Measurements from ENCODE around the gene SUGCT. TPM values are rescaled to one million over a fixed set of nuclear protein-coding genes. Genes with fewer than 3 reads are reported as not detected.
"Not testable (repeated sequence)": the region's sequence is repeated elsewhere in the genome, so short reads cannot be mapped to it uniquely, and the experiment has no call there.

The SUGCT gene
- total and polyA plus RNA-seq, 3 experiments from 2014 or later = 1.1 to 1.4 (median 1.3) TPM

DNA sequence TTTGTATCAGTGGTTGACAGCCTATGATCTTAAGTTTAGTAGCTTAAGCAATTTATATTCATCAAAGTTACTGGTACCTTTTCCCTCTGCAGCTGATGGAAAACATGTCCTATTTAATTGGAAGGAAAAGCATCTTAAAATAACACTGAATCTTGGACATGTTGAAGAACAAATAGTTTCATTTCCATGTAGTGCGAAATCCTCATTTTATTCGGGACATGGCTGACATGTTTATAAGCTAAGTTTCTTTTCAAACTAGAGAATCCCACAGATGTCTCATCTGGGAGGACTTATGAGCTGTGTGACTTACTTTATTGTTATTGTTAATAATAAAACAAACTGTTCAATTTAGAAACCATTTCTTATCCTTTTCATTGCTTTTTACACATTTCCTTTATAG lies 461.0 kb downstream of the SUGCT start:
- Mint-ChIP-seq H3K9me3 (peaks cover 5 to 27% (median 25%) of the 10 kb centered on the region in 5 donors), H3K27ac (no peak overlapping the region), H3K36me3 (no peaks in the 10 kb centered on the region), H3K4me1 (peaks cover 0 to 4% (median 0%) of the 10 kb centered on the region in 3 donors), H3K27me3 (no peaks in the 10 kb centered on the region), H3K4me3 (no peak overlapping the region)
- no peak overlapping the region for H3K27ac ChIP-seq (ENCODE audit: low read depth, low read length)
- no peak for DNase-seq
- no peaks in the 10 kb centered on the region for H3K36me3 ChIP-seq (ENCODE audit: insufficient read depth, low read length)
- H3K4me3 ChIP-seq (ENCODE audit: low read length) = no peak overlapping the region
- H3K27me3 ChIP-seq (ENCODE audit: insufficient read depth, low read length, poor library complexity, severe bottlenecking) = no peaks in the 10 kb centered on the region
- H3K9me3 ChIP-seq (ENCODE audit: low read length) = no peaks in the 10 kb centered on the region
- H3K4me1 ChIP-seq (ENCODE audit: insufficient read depth, low read length) = no peaks in the 10 kb centered on the region
- POLR2A ChIA-PET = no interaction called here
- CTCF ChIA-PET = no interaction called here

DNA sequence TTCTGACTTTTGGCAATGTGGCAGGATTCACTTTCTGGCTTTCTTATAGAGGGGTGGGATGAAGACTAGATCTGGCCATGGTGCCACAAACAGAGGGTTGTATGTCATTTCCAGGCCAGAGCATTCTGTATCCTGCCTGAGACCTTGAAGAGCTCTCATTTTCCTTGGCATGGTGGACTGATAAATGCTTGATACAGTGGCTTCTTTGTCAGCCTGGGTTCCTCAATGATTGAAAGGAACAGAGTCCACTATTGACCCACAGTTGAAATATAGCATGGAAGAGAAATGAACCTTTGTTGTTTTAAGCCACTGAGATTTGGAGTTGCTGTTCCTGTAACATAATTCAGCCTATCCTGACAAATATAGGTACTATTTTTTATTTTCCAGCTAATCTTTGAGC lies 462.7 kb downstream of the SUGCT start:
- Mint-ChIP-seq H3K27me3 (no peaks in the 10 kb centered on the region), H3K4me1 (peaks cover 0 to 4% (median 0%) of the 10 kb centered on the region in 3 donors), H3K27ac (no peak overlapping the region), H3K9me3 (peaks cover 12 to 34% (median 25%) of the 10 kb centered on the region in 5 donors), H3K4me3 (no peak overlapping the region), H3K36me3 (no peaks in the 10 kb centered on the region)
- DNase-seq = no peak
- no peaks in the 10 kb centered on the region for H3K36me3 ChIP-seq (ENCODE audit: insufficient read depth, low read length)
- H3K27me3 ChIP-seq (ENCODE audit: insufficient read depth, low read length, poor library complexity, severe bottlenecking) = no peaks in the 10 kb centered on the region
- H3K4me3 ChIP-seq (ENCODE audit: low read length) = no peak overlapping the region
- H3K27ac ChIP-seq (ENCODE audit: low read depth, low read length) = no peak overlapping the region
- ChIA-PET CTCF (no interaction called here), POLR2A (no interaction called here)
- H3K9me3 ChIP-seq (ENCODE audit: low read length) = no peaks in the 10 kb centered on the region
- H3K4me1 ChIP-seq (ENCODE audit: insufficient read depth, low read length) = no peaks in the 10 kb centered on the region

DNA sequence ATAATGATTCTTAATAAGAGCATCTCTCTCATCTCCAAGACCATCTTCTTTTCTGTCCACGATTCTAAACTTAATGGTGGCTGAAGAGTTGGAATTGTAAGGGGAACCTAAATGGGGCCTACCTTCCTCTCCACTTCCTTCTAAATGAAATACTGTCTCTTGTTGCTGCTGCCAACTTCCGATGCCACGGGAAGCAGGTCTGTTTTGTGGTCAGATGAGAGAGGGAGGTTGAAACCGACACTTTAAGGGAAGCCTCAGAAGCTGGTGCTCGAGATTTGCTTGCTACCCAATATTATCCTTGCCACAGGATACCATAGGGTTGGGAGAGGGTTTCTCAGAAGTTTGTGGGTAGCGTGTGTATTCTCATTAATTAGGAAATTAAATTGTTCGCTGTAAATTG lies 464.1 kb downstream of the SUGCT start:
- POLR2A ChIA-PET = no interaction called here
- no peak overlapping the region for H3K4me3 Mint-ChIP-seq

DNA sequence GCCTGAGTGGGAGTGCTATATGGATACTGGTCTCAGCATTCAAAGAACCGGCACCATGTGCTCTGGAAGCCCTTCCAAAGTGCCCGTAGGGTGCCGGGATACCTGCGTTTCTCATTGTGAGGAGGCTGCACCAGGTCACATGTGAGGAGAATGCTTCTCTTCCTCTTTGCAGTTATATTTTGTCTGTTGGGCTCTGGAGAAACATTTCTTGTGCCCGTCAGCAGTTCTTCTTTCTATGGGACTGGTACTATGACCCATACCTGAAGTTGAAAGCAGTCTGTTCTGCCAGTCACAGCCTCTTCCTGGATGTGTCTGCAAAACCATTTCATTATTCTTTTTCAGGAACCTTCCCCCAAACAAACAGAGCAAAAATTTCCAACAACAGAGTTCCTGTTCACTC lies 465.0 kb downstream of the SUGCT start:
- H3K27ac Mint-ChIP-seq = no peak overlapping the region
- no peaks in the 10 kb centered on the region for H3K36me3 ChIP-seq (ENCODE audit: insufficient read depth, low read length)
- POLR2A ChIA-PET = no interaction called here
- H3K9me3 Mint-ChIP-seq = peaks cover 8 to 30% (median 20%) of the 10 kb centered on the region in 5 donors
- no peak for DNase-seq
- H3K9me3 ChIP-seq (ENCODE audit: low read length) = no peaks in the 10 kb centered on the region
- H3K4me3 ChIP-seq (ENCODE audit: low read length) = no peak overlapping the region
- no peak overlapping the region for H3K4me3 Mint-ChIP-seq
- CTCF ChIA-PET = no interaction called here
- H3K36me3 Mint-ChIP-seq = no peaks in the 10 kb centered on the region
- no peak overlapping the region for H3K27ac ChIP-seq (ENCODE audit: low read depth, low read length)
- no peaks in the 10 kb centered on the region for H3K27me3 ChIP-seq (ENCODE audit: insufficient read depth, low read length, poor library complexity, severe bottlenecking)
- H3K4me1 Mint-ChIP-seq = peaks cover 0 to 4% (median 0%) of the 10 kb centered on the region in 3 donors
- H3K27me3 Mint-ChIP-seq = no peaks in the 10 kb centered on the region
- no peaks in the 10 kb centered on the region for H3K4me1 ChIP-seq (ENCODE audit: insufficient read depth, low read length)

More for the DNA sequence above, 464.1 kb downstream of the SUGCT start:
- H3K4me1 Mint-ChIP-seq = peaks cover 0 to 4% (median 0%) of the 10 kb centered on the region in 3 donors
- no peaks in the 10 kb centered on the region for H3K27me3 Mint-ChIP-seq
- Histone ChIP-seq H3K9me3 (ENCODE audit: low read length) (no peaks in the 10 kb centered on the region), H3K36me3 (ENCODE audit: insufficient read depth, low read length) (no peaks in the 10 kb centered on the region), H3K4me1 (ENCODE audit: insufficient read depth, low read length) (no peaks in the 10 kb centered on the region), H3K4me3 (ENCODE audit: low read length) (no peak overlapping the region), H3K27me3 (ENCODE audit: insufficient read depth, low read length, poor library complexity, severe bottlenecking) (no peaks in the 10 kb centered on the region), H3K27ac (ENCODE audit: low read depth, low read length) (no peak overlapping the region)
- no peak for DNase-seq
- CTCF ChIA-PET = no interaction called here
- H3K36me3 Mint-ChIP-seq = no peaks in the 10 kb centered on the region
- H3K27ac Mint-ChIP-seq = no peak overlapping the region
- peaks cover 8 to 32% (median 18%) of the 10 kb centered on the region in 5 donors for H3K9me3 Mint-ChIP-seq

DNA sequence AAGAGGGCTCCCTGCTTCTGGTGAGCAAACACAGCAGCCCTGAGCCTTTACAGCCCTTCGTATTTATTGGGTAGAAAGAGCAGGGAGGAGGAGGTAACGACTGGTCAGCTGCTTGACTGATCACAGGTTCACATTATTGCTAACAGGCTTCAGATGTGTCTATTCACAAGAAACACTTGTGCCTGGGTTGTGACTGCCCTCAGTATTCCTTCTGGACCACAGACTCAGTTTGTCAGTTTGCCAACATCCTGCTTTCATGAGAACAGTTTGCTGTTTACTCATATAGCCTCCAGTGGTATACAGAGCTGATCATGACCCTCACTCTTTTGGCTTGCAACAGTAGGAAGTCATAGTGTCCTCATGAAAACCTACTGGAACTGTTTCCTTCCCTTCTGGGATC lies 467.5 kb downstream of the SUGCT start:
- H3K27me3 ChIP-seq (ENCODE audit: insufficient read depth, low read length, poor library complexity, severe bottlenecking); H3K9me3 ChIP-seq (ENCODE audit: low read length); H3K4me3 Mint-ChIP-seq; H3K4me3 ChIP-seq (ENCODE audit: low read length); H3K27ac Mint-ChIP-seq; H3K36me3 Mint-ChIP-seq; DNase-seq; H3K4me1 Mint-ChIP-seq; H3K4me1 ChIP-seq (ENCODE audit: insufficient read depth, low read length); CTCF ChIA-PET; POLR2A ChIA-PET; H3K27me3 Mint-ChIP-seq; H3K27ac ChIP-seq (ENCODE audit: low read depth, low read length); H3K36me3 ChIP-seq (ENCODE audit: insufficient read depth, low read length): not testable (repeated sequence)
- H3K9me3 Mint-ChIP-seq = peaks cover 8 to 30% (median 20%) of the 10 kb centered on the region in 5 donors

DNA sequence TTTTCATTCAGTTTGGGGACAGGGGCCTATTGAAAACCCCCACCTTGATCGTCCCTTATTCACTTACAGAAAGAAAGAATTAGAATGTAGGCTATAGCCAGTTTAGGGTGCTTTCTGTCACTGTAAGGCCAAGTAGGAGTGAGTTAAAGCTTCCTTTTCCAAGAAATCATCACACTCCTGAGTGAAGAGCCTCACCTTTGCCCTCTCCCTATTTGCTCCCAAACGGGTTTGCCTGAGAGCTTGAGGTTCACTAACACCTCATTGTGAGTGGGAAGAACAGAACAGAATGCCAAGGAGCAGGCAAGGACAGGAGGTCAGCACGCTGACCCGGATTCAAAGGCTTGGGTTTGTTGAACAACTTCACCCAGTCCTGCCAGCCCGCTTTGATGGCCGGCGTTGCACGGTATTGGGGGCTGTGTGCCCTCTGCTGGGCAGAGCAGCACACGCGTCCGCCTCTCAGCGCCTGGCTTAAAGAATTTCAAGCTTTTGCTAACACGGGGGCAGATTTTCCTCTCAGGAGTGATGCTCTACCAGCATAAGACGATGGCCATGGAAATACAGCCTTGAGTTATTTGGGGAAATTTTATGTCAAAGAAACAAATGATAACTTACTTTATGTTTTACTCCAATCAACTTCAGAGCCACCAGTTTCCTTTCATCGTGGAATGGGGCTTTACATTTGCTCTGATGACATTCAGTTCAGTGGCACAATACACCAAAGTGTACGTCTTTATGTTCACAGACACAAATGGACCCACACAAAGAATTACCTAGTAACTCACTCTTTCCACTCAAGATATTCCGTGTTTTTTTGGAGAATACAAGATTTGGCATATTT lies 470.0 kb downstream of the SUGCT start:
- Mint-ChIP-seq H3K27me3 (no peaks in the 10 kb centered on the region), H3K4me3 (no peak overlapping the region), H3K36me3 (no peaks in the 10 kb centered on the region), H3K27ac (no peak overlapping the region), H3K9me3 (peaks cover 13 to 32% (median 16%) of the 10 kb centered on the region in 5 donors), H3K4me1 (no peaks in the 10 kb centered on the region)
- Histone ChIP-seq H3K27ac (ENCODE audit: low read depth, low read length) (no peak overlapping the region), H3K4me3 (ENCODE audit: low read length) (no peak overlapping the region), H3K9me3 (ENCODE audit: low read length) (no peaks in the 10 kb centered on the region), H3K36me3 (ENCODE audit: insufficient read depth, low read length) (no peaks in the 10 kb centered on the region), H3K4me1 (ENCODE audit: insufficient read depth, low read length) (no peaks in the 10 kb centered on the region), H3K27me3 (ENCODE audit: insufficient read depth, low read length, poor library complexity, severe bottlenecking) (no peaks in the 10 kb centered on the region)
- POLR2A ChIA-PET = no interaction called here
- CTCF ChIA-PET = no interaction called here
- DNase-seq = no peak

DNA sequence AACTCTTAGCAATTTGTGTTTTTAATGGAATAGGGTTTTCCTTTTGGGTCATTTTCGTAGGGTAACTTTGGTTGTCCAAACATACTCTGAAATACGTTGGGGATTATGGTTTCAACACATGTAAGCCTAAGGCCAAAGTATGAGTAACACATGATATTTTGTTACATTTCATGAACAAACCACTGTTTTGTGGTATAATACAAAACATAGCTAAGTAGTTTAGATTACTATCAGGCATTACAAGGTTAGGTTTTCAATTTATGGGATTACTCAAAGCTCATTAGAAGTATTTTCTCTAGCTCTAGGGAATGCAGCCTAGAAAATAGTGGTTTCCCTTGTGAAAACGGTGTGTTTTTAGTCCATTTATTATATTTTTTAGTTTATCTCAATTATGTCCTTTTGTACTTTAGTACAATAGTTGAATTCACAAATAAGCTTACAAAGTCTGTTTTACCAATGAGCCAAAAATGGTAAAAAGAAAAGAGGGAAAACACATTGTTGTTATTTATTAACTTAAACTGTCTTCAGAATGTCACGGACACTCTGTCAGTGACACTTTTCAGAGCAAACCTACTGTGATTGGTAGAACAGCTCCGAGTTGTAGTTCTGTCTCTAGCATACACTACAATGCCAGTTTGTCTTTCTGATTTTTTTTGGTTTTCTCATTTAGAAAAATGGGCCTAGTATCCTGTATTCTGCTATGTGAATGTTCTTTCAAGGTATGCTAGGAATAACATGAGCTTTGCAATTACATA lies 473.7 kb downstream of the SUGCT start:
- H3K4me3 ChIP-seq (ENCODE audit: low read length) = no peak overlapping the region
- no peak overlapping the region for H3K4me3 Mint-ChIP-seq
- H3K36me3 Mint-ChIP-seq = no peaks in the 10 kb centered on the region
- H3K27me3 ChIP-seq (ENCODE audit: insufficient read depth, low read length, poor library complexity, severe bottlenecking) = no peaks in the 10 kb centered on the region
- H3K4me1 ChIP-seq (ENCODE audit: insufficient read depth, low read length) = no peaks in the 10 kb centered on the region
- H3K9me3 Mint-ChIP-seq = peaks cover 7 to 26% (median 12%) of the 10 kb centered on the region in 5 donors
- H3K4me1 Mint-ChIP-seq = no peaks in the 10 kb centered on the region
- H3K36me3 ChIP-seq (ENCODE audit: insufficient read depth, low read length) = no peaks in the 10 kb centered on the region
- no peaks in the 10 kb centered on the region for H3K27me3 Mint-ChIP-seq
- CTCF ChIA-PET = interaction anchor here (1.2 kb wide), 1 partner anchor 11 kb away, joined by 3 read pairs; no protein-coding TSS in a partner anchor
- no peaks in the 10 kb centered on the region for H3K9me3 ChIP-seq (ENCODE audit: low read length)
- H3K27ac Mint-ChIP-seq = no peak overlapping the region
- H3K27ac ChIP-seq (ENCODE audit: low read depth, low read length) = no peak overlapping the region
- DNase-seq = no peak
- POLR2A ChIA-PET = no interaction called here

DNA sequence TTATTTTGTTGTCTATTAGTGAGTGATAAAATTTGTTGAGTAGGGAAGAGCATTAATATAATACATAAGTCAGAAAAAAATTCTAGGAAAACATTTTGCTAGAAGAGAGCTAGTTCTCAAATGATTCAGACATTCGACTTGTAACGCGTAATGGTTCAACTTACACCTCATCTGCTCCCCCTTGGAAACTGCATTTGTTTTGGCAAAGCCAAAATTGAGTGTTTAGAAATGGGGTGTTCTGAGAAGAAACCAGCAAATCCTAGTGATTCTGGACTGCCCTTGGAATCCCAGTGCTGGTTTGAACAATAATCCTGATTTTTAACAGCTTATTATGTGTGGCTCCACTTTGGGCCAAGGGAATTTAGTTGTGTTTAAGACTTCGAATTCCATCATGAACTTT lies 475.7 kb downstream of the SUGCT start:
- Histone ChIP-seq H3K36me3 (ENCODE audit: insufficient read depth, low read length) (no peaks in the 10 kb centered on the region), H3K4me3 (ENCODE audit: low read length) (no peak overlapping the region), H3K9me3 (ENCODE audit: low read length) (no peaks in the 10 kb centered on the region), H3K27ac (ENCODE audit: low read depth, low read length) (no peak overlapping the region), H3K4me1 (ENCODE audit: insufficient read depth, low read length) (no peaks in the 10 kb centered on the region), H3K27me3 (ENCODE audit: insufficient read depth, low read length, poor library complexity, severe bottlenecking) (no peaks in the 10 kb centered on the region)
- H3K27me3 Mint-ChIP-seq = no peaks in the 10 kb centered on the region
- no peak overlapping the region for H3K4me3 Mint-ChIP-seq
- POLR2A ChIA-PET = no interaction called here
- H3K36me3 Mint-ChIP-seq = no peaks in the 10 kb centered on the region
- H3K4me1 Mint-ChIP-seq = no peaks in the 10 kb centered on the region
- CTCF ChIA-PET = no interaction called here
- H3K9me3 Mint-ChIP-seq = peaks cover 5 to 23% (median 12%) of the 10 kb centered on the region in 5 donors
- no peak for DNase-seq
- no peak overlapping the region for H3K27ac Mint-ChIP-seq
